Pancreas (tissue), 10 donors: ENCODE data around the gene UBL5. TPM values are rescaled to one million over a fixed set of nuclear protein-coding genes. Genes with fewer than 3 reads are reported as not detected.
"Not testable (repeated sequence)": the region's sequence is repeated elsewhere in the genome, so short reads cannot be mapped to it uniquely, and the experiment has no call there.

Experiments used
- ATAC-seq, 4 donors: fragments of 200-7000 bp; cut with Tn5 transposase; one replicate each; pipeline versions ENCODE4 v1.8.0 to v1.9.1; 2020; ENCODE audit warnings: mild to moderate bottlenecking in 4 of 4, moderate library complexity in 4 of 4
- DNase-seq, 6 donors: peaks; one replicate each; pipeline ENCODE4 v3.0.0-alpha.2; 2020
- FAIRE-seq: peaks from 2 replicates; lab custom pipeline; 2012; peaks lifted over from hg19 to GRCh38; lab: Jason Lieb, UNC
- H3K27ac ChIP-seq, 4 donors: fragments of 200-600 bp; sonication (generic); 1 replicate in 3 of 4; 2 replicates in 1 of 4; pipeline versions ENCODE4 v1.5.0 to v1.8.0; 2020
- H3K27me3 ChIP-seq, 4 donors: fragments of 200-600 bp; one replicate each; pipeline ENCODE4 v1.8.0; 2021
- H3K36me3 ChIP-seq, 3 donors: fragments of 200-600 bp; sonication (generic) in 1 of 3; one replicate each; pipeline versions ENCODE4 v1.5.0 to v1.8.0; 2020 to 2021
- H3K4me1 ChIP-seq, 3 donors: fragments of 200-600 bp; one replicate each; pipeline ENCODE4 v1.8.0; 2021
- H3K4me3 ChIP-seq, 4 donors: fragments of 200-600 bp; sonication (generic) in 2 of 4; one replicate each; pipeline versions ENCODE4 v1.5.0 to v1.8.0; 2020 to 2021
- H3K9me3 ChIP-seq, 4 donors: fragments of 200-600 bp; one replicate each; pipeline ENCODE4 v1.8.0; 2021
- WGBS, 2 donors: extraction: QIAGEN DNeasy Blood & Tissue Kit; methylation state at CpG; one replicate each; pipeline ENCODE4 v1.1.7; 2013; 5-methylcytosine and 5-hydroxymethylcytosine counted together
- intact Hi-C, 3 donors: fragments of 100-400 bp; cut with DNase I; formaldehyde crosslinking; loops; one replicate each; pipeline versions ENCODE4 v1.11.1 to v1.14.2; 2022
- polyA plus RNA-seq, 2 donors: library from polyadenylated mRNA; stranded (reverse); fragments of 200-250 nt; gene quantifications; one replicate each; pipeline ENCODE4 v1.2.3, GENCODE V29; 2013
- total RNA-seq, 6 donors: library from RNA; stranded (reverse); fragmentation: NEBNext Ultra II Directional in 4 of 6; extraction: Animal tissue kit (Norgen Biotek cat#: 25700) in 4 of 6; gene quantifications; one replicate each; pipeline versions ENCODE4 v1.2.1 to v1.2.4, GENCODE V29; 2021 to 2023
- TF ChIP-seq, protein P1 (sequence below), 4 donors: fragments of 200-600 bp; sonication (generic) in 3 of 4; IDR thresholded peaks; one replicate each; pipeline versions ENCODE4 v1.5.0 to v1.8.0; 2021; ENCODE audit warnings: antibody characterized with exemption in 4 of 4
- donor health status: healthy with polysubstance abuse.
- donor health status: DM: no; HTN: no; CAD: no; lungs with moderate emphysema.
- donor health status: DM: no; HTN: no; CAD: no.
- donor health status: control.
- donor health status: control.
- donor health status: Bipolar disorder and iron deficiency.
- donor health status: DM: yes; HTN: yes; CAD: no.
- donor health status: DM: no; HTN: no; CAD: no.
- donor health status: DM: no; HTN: no; CAD: no.
- donor health status: DM: yes; HTN: yes; CAD: no.

UBL5 gene
- total RNA-seq (100 to 1,000 TPM in 2 of 6 donors, 10 to 100 TPM in 4; 57.5 to 117 (median 87.5) TPM), polyA plus RNA-seq (100 to 1,000 TPM; 361 to 440 TPM)

DNA sequence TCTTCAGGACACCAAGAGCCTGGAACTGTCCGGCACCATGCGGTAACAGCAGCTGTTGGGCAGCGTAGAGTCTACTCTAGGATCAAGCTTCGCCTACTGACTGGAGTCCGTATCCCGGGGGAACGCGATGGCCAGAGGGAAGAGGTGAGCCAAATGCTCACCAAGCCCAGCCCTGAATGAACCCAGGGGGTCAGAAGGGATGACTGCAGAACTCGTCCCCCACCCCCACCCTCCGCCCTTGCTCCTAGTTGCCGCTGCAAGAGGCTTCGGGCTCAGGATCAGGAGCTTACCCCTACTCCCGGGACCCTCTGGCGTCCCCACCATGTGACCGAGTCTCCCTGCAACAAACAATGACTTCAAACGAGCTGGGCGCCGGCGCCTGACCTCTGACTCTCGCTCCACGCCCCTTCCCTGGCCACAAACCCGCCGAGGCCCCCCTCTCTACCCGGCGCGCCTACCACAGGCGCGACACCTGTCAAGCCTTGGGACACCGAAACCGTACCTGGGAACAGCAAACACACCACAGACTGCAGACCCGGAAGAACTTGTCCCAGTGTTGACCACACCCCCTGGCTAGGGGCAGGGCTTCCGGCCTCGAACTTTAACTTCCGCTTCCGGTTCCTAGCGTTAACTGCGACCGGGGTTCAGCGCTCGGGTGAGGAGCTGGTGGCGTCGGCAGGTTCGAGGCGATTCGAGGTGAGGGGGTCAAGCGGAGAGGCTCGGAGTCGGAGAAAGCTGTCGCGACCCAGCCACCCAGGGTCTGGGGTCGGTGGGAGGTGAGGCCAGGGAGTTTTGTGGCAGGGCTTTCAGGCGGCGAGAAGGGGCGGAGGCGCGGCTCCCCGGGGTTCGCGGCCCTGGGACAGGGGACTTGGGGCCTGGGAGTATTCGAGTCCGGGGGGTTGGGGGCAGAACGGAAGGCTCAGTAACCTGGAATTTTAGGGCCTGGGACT, at the start of gene UBL5:
Gene UBL5 (plus strand): TSS at position 630 of the 950 bp plus-strand sequence. CDS start 420 bp downstream, outside the sequence.
- H3K4me3 ChIP-seq, result peak within 1 kb of the TSS; percentile 87 to 96 (median 92)
- H3K9me3 ChIP-seq, result no peaks in the 10 kb centered on the region
- peak; percentile 98 to 99 (median 99) for ATAC-seq
- TF ChIP-seq, protein P1, sequence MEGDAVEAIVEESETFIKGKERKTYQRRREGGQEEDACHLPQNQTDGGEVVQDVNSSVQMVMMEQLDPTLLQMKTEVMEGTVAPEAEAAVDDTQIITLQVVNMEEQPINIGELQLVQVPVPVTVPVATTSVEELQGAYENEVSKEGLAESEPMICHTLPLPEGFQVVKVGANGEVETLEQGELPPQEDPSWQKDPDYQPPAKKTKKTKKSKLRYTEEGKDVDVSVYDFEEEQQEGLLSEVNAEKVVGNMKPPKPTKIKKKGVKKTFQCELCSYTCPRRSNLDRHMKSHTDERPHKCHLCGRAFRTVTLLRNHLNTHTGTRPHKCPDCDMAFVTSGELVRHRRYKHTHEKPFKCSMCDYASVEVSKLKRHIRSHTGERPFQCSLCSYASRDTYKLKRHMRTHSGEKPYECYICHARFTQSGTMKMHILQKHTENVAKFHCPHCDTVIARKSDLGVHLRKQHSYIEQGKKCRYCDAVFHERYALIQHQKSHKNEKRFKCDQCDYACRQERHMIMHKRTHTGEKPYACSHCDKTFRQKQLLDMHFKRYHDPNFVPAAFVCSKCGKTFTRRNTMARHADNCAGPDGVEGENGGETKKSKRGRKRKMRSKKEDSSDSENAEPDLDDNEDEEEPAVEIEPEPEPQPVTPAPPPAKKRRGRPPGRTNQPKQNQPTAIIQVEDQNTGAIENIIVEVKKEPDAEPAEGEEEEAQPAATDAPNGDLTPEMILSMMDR (IDR thresholded peaks at IDR 0.05), result no peak
- peak; percentile 86 to 93 (median 88) for DNase-seq
- intact Hi-C loops, result no loop called here
- H3K27me3 ChIP-seq, result no peaks in the 10 kb centered on the region
- peaks cover 0 to 16% (median 12%) of the 10 kb centered on the region in 3 donors for H3K4me1 ChIP-seq
- no peak for FAIRE-seq
- H3K36me3 ChIP-seq, result no peaks in the 10 kb centered on the region
- WGBS, 2 donors, result 0% methylated on average over 60 to 62 of the region's 62 CpGs
- peak within 1 kb of the TSS; percentile 60 to 81 (median 70) for H3K27ac ChIP-seq

DNA sequence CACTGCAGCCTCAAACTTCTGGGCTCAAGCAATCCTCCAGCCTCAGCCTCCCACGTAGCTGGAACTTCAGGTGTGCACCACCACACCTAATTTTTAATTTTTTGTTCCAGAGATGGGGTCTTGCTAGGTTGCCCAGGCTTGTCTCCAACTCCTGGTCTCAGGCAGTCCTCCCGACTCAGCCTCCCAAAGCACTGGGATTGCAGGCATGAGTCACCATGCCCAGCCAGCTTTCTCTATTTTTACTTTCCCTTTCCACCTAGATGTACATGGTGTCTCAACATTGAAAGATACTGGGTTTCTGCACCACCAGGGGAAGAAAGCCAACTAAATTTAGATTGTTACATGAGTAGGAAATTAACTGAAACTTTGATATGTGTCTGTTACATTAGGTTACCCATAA, 45.4 kb upstream of the UBL5 start:
- ATAC-seq, result no peak
- no peak for DNase-seq
- 89 to 98% methylated on average over 2 of the region's 2 CpGs for WGBS, 2 donors
- H3K4me3 ChIP-seq, result no peak overlapping the region
- H3K9me3 ChIP-seq, result no peaks in the 10 kb centered on the region
- H3K36me3 ChIP-seq, result no peaks in the 10 kb centered on the region
- H3K27me3 ChIP-seq, result no peaks in the 10 kb centered on the region
- FAIRE-seq, result no peak
- intact Hi-C loops, result loop anchor here in 1 of 3 donors (10.0 kb wide), 1 partner anchor 578 kb away; no protein-coding TSS in a partner anchor
- TF ChIP-seq, protein P1 (IDR thresholded peaks at IDR 0.05), result no peak
- H3K27ac ChIP-seq, result no peak overlapping the region
- peaks cover 0 to 7% (median 4%) of the 10 kb centered on the region in 3 donors for H3K4me1 ChIP-seq

DNA sequence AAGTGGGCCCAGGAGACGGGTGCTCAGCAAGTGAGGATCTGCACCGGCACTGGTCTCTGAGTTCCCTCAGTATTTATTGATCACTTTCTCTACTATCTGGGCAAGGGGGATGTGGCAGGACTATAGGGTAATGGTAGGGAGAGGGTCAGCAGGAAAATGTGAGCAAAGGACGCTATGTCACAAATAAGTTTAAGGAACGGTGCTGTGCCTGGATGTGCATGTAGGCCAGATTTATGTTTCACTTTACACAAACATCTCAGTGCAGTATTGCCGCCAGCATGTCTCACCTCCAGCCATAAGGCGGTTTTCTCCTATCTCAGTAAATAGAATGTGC, 43.6 kb upstream of the UBL5 start:
- H3K9me3 ChIP-seq, FAIRE-seq, H3K27me3 ChIP-seq, DNase-seq, ATAC-seq, H3K4me1 ChIP-seq, H3K36me3 ChIP-seq, H3K4me3 ChIP-seq: not testable (repeated sequence)
- peak overlapping the region in 3 of 4 donors; percentile 75 to 89 (median 88) for H3K27ac ChIP-seq
- WGBS, 2 donors, result 76 to 85% methylated on average over 6 of the region's 6 CpGs
- intact Hi-C loops, result loop anchor here in 1 of 3 donors (10.0 kb wide), 1 partner anchor 579 kb away; no protein-coding TSS in a partner anchor

DNA sequence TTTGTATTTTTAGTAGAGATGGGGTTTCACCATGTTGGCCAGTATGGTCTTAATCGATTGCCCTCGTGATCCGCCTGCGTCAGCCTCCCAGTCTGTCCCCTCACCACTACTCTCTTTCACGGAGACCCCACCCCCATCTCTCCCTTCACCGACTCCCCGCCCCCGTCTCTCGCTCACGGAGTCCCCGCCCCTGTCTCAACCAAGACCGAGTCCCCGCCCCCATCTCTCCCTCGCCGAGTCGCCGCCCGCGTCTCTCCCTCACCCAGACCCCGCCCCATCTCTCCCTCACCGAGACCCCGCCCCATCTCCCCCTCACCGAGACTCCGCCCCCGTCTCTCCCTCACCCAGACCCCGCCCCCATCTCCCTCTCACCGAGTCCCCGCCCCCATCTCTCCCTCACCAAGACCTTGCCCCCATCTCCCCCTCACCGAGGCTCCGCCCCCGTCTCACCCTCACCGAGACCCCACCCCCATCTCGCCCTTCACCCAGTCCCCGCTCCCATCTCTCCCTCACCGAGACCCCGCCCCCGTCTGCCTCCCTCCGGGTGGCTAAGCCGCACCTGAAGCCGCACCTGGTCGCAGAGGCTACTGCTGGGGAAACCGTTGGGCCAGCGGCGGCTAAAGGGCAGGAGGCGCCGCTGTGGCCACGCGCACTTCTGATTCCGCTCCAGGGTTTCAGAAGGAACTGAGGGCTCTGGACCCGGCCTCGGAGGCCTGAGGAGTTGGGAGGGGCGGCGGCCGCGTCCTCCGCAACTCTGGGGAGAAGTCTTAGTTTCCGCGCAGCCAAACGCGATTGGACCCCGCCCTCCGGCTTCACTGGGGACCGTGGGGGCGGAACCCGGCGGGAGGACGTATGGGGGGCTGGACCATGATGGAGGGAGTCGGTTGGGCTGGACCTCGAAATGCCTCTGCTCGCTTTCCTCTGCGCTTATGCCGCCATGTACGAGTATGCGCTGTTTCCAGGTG, 42.1 kb upstream of the UBL5 start:
- FAIRE-seq (no peak), DNase-seq (peak; percentile 89 to 100 (median 97)), ATAC-seq (peak; percentile 90 to 93 (median 92))
- Histone ChIP-seq H3K27ac (peak overlapping the region; percentile 84 to 98 (median 92)), H3K9me3 (no peaks in the 10 kb centered on the region), H3K27me3 (no peaks in the 10 kb centered on the region), H3K36me3 (no peaks in the 10 kb centered on the region), H3K4me3 (peak overlapping the region; percentile 34 to 72 (median 54)), H3K4me1 (peaks cover 0 to 7% (median 4%) of the 10 kb centered on the region in 3 donors)
- intact Hi-C loops, result loop anchor here in 2 of 3 donors (5.0 to 10.0 kb wide), 2 partner anchors 158 to 581 kb away; no protein-coding TSS in a partner anchor
- WGBS, 2 donors, result 1 to 2% methylated on average over 70 to 74 of the region's 74 CpGs
- TF ChIP-seq, protein P1 (IDR thresholded peaks at IDR 0.05), result no peak
